Measurements from ENCODE around the gene OR10G7. TPM values are rescaled to one million over a fixed set of nuclear protein-coding genes. Genes with fewer than 3 reads are reported as not detected.
A peak's percentile ranks its signal among the peaks of the same experiment; 100 is the strongest.

OR10G7 gene, protein sequence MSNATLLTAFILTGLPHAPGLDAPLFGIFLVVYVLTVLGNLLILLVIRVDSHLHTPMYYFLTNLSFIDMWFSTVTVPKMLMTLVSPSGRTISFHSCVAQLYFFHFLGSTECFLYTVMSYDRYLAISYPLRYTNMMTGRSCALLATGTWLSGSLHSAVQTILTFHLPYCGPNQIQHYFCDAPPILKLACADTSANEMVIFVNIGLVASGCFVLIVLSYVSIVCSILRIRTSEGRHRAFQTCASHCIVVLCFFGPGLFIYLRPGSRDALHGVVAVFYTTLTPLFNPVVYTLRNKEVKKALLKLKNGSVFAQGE
- not detected in 2 replicates for total RNA-seq (2014; rRNA removed)
- polyA plus RNA-seq (2012): not detected

DNA sequence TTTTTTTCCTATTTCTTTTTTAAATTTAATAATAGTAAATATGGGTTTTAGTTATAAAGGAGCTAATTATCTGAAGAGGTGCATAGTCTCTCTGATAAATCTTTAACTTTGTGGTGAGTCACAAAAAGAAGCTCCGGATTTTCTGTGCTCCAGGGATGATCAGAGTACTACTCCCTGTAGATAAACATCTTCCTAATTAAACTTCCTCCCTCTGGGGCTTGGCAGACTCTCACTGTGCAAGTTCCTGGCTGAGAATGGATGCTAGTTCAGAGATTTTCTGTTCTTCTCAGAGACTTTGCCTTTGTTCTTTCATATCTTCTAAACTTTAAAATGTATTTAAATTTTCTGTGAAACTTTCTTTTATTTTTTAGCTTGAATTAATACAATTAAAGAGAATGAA is at the start of gene OR10G7:
OR10G7 (minus strand) TSS at position 72 of the 400 bp plus-strand sequence. CDS start 2,324 bp downstream, outside the sequence.
- DNase-seq (ENCODE audit: low read depth): no peak

DNA sequence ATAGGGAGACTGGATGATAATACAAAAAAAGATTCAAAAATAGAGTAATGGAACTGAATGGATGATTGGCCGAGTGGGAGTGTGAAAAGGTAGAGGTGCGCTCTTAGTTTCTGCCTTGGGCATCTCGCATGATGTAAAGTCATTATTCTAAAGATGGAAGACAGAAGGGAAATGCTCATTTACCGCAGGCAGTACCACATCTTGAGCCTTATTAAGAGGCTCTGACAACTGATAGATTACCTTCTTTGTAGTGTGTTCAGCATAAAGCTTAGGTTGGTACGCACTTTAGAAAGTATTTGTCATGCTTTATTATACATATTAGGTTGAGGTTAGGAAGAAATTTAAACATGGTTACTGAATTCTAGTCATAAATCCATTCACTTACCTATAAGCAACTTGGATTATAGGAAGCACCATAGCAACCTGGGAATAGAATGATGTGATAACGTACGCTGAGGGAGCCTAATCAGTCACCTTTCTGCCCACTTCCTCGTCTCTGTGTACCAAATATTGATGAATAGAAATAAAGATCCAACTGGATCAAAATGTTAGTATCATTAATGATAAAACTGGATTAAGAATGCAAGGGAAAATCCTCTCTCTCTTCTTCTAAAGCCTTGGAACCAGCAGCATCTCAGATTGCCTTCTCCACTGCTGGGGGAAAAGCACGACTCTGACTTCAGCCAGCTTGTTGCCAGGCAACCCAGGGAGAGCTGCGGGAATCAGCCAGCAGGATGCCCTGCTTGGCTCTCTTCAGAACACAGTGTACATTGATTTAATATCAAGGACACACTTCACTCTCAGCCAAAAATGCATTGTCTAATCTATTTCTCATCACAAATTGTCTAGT is 45.1 kb upstream of the OR10G7 start:
- no peak for DNase-seq (ENCODE audit: low read depth)

DNA sequence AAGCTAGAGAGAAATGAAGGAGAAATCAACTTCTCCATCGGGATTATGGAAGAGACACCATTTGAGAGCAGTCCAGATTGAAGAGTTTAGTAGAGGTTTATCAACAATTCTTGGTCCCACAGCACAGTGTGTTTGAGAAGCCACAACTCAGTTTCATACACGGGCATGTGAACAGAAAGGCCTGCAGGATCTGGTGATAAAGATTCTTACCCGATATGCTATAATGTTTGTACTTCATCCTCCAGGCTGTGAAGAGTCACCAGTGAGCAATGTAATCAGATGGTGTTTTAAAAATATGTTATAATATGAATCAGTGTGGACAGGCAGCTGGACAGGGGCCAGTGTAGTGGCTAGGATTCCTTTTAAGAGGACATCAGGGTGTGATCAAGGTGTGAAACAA is 44.5 kb upstream of the OR10G7 start:
- DNase-seq (ENCODE audit: low read depth): peak; percentile 17

DNA sequence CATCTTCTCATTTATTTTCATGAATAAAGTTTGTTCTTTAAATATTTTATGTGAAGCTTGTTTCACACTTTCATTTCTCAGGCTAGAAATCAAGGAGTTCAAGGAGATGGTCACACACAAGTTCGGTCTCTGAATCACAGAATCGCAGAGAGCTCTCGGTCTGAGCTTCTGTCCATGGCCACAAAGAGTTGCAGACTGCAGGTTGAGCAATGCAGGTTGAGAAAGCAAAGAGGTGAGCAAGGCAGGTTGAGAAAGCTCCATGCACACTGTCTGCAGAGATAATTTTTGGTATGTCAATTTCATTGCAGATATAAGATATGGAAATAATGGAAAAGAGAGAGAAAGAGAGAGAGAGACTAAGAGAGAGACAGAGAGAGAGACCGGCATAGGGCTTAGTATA is 41.2 kb upstream of the OR10G7 start:
- no peak for DNase-seq (ENCODE audit: low read depth)

DNA sequence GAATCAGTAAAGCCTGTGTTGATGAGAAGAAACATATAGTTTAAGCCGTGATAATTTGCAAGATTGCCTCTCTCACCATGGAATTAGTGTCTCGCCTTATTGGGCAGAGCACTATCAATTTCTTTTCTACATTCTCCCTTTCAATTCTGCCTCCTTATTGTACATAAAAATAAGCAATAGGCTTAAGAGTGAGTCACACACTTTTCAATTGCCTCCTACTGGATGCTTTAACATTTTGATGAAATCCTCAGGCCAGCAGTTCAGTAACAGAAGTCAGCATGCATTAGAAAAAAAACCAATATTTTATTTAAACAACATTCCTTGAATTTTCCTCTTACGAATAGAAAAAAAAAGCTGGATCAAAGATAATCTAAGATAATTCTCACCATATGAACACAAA is 40.4 kb upstream of the OR10G7 start:
- DNase-seq (ENCODE audit: low read depth): no peak

DNA sequence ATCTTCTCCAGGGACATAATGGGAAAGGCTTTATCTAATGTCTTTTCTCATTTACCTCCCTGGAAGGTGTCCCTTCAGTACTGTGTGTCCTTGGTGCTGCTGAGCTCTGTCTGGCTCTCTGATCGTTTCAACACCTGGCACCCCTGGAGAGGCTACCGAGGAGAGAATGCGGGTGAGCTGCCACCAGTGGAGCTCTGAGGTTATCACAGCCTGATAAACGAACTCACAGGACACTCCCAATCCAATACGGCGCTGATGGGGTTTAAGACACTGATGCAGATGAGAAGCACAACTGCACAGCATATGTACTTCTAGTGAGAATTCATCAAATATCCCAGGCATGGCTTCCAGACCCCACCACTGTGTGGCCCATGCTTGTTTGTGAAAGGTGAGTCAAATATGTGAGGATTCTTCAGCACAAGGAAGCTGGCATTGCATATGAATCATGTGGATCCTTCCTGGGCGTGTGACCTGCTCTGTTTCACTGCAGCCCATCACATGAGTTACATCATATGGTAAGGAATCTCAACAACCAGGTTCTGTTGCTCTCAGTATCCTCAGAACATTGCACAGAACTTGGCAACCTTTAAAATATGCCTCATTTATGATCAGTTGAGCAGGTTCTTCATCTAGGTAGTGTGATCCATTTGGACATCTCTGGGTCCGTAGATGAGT is 39.3 kb upstream of the OR10G7 start:
- DNase-seq (ENCODE audit: low read depth): no peak

DNA sequence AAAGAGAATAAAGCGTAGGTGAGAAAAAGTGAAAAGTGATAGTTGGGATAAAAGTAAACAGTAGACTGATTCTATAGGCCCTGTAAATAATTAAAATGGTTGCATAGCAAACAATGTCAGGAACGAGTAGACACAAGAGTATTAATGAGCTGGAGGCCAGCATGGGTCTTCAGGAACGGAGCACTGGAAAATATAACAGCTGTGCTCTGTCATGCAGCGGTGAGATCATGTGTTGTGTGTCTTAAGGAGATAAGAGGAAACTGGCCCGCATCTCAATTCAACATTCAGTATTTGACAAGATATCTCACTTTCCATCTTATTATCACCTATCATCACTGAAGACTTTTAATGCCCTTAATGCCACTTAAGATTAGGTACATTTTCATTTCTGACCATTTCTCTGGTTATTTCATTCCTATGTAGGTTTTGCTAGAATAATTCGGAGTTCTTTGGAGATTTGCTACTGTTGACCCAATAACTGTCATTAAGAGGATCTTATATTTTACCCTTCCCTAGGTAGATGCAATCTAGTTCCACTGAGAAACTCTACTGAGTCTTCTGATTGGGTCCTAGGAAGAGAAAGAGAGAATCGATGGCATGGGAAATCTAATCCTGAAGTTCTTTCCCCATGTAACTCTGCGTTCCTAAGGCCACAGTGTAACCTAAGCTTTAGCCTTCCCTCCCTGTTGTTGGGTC is 38.7 kb upstream of the OR10G7 start:
- no peak for DNase-seq (ENCODE audit: low read depth)

DNA sequence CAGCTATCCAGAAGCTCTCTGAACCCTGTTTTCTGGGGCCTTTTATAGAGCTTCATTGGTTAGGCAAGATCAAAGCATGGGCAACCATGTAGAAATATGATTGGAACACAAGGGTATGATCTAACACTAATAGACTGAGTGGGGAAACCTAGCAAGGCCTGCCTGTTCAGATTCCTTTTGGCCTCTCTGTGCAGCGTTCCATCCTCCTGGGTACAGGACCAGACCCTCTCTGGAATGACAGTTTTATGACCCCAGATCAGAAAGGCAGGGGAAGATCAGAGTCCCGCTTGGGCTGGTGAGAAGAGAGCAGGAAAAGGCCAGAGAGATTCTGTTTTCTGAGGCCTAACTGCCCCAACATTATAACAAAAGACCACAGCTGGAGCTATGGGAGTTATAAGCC is 37.5 kb upstream of the OR10G7 start:
- DNase-seq (ENCODE audit: low read depth): no peak

DNA sequence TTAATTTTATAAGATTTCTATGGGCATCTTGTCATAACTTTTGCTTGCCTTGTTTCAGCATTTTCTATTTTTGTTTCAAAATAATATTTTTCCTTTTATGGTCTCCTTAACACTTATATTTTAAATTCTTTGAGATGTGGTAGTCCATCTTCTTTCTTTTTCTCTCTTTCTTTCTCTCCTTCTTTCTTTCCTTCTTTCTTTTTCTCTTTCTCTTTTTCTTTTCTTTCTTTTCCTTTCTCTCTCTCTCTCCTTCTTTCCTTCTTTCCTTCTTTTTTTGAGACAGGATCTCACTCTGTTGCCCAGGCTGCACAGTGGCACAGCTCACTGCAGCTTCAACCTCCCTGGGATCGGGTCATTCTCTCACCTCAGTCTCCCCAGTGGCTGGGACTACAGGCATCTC is 36.1 kb upstream of the OR10G7 start:
- no peak for DNase-seq (ENCODE audit: low read depth)

DNA sequence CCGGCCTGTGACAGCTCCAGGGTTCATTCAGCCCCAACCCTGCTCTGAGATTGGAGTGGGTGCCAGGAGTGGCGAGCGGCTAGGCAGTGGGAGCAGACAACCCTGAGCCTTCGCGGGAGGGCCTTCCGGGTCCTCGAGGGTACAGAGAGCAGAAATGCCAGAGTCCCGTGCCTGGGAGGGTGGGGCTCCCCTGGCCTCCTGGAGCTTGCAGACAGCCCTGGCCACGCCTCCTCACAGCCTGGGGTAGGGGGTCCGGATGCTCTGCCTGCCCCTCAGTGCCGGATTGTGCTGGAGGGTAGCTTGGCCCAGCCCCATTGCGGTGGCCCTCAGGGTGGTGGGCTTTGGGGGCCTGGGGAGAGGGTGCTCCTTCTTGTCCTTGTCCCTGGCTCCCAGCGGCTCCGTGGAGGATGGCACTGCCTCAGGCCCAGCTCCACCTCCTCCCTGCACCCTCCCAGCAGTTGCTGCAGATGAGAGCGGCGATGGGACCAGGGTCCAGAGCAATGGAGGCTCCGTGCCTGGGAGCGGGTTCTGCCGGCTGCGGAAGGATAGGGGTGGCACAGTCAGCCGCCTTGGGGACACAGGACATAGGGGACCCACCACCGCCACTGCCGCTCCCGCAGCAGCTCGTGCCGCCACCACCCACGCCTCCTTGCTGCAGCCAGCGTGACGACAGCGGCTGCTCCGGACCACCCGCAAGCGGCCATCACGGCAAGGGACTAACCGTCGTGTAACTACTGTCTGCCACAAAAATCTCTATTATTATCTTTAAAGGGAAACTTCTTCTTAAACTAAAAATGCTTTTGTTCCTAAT is 34.9 kb upstream of the OR10G7 start:
- DNase-seq (ENCODE audit: low read depth): no peak

DNA sequence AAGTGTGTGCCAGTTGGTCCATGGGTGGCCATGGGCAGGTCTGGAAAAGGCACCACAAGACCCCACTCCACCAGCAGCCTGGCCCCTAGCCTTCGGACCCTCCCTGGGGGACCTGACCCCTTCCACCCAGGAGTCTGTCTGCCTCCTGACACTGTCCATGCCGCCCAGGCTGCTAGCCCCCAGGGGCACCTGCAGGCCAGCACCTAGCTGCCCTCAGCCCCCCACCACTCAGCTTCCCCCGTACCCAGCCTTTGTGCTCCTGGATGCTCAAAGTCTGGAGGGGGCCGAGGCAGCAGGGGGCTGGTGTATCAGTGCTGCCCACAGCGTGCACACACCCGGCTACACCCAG is 34.3 kb upstream of the OR10G7 start:
- no peak for DNase-seq (ENCODE audit: low read depth)

DNA sequence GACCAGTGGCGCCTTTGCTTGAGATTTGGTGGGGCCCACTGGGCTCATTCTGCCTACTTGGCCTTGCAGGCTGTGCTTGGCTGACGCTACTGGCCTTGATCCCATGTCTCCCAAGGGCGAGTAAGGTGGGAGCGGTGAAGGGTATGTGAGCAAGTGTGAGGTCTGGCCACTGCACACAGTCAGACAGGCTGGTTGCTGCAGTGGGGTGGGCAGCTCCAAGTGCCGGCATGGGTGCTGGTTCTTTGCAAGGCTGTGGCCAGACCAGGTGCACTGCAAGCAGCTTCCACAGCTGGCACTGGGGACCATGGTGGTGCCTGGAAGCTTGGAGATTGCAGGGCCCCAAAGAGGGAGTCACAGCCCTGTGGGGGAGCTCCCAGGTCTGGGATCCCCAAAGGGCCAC is 33.4 kb upstream of the OR10G7 start:
- DNase-seq (ENCODE audit: low read depth): no peak

DNA sequence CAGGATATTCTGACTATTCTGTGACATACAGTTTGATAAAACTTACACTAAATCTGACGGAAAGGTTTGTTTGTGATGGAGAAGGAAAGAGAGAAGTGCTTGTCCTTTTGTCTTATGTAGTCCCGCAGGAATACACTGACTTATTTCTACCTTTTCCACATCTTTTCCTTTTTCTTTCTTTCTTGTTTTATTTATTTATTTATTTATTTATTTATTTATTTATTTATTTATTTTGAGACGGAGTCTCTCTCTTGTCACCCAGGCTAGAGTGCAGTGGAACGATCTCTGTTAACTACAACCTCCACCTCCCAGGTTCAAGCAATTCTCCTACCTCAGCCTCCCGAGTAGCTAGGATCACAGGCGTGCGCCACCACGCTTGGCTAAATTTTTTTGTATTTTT is 31.0 kb upstream of the OR10G7 start:
- DNase-seq (ENCODE audit: low read depth): no peak

DNA sequence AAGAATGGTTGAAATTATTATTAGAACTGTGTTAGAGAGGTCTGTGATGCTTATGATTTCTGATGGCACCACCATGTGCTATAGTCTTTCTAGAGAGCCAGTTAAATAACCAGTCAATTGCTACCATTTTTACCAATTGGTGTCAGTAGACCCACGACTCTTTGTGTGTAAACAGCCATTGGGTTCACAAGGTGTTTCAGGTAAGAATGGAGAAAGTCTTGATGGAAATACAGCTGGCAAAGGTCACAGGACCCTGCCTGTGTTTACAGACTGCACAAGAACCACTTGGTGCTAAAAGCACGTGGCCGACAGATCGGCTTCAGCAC is 30.5 kb upstream of the OR10G7 start:
- DNase-seq (ENCODE audit: low read depth): no peak

DNA sequence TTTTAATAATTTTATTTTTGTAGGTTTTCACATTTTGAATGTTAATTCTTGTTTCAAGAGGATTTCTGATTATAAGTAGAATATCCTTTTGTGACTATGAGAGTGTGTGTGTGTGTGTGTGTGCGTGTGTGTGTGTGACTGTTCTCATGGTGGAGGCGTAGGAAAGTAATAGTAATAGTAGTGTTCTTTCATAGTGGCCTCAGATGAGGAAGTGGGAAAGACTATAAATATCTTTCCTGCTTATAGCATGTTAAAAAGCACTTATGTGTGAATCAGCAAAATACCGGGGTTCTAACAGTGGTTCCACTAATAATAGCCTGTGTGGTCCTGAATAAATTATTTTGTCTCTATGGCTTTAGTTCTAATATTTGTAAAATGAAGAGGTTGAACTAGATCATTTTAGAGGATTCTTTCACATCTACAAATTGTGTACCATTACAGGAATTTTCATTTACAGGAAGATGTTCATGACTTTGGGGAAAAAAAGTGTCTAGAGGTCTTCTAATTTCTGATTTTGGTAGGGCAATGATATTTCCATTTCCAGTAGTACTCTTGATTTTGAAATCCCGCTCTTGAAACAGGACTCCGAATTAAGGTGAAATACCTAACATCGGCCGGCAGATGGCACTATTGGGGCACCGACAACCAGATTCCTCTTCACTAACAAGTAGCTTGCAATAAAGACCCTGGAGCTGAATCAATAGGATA is 29.9 kb upstream of the OR10G7 start:
- peak; percentile 55 for DNase-seq (ENCODE audit: low read depth)

DNA sequence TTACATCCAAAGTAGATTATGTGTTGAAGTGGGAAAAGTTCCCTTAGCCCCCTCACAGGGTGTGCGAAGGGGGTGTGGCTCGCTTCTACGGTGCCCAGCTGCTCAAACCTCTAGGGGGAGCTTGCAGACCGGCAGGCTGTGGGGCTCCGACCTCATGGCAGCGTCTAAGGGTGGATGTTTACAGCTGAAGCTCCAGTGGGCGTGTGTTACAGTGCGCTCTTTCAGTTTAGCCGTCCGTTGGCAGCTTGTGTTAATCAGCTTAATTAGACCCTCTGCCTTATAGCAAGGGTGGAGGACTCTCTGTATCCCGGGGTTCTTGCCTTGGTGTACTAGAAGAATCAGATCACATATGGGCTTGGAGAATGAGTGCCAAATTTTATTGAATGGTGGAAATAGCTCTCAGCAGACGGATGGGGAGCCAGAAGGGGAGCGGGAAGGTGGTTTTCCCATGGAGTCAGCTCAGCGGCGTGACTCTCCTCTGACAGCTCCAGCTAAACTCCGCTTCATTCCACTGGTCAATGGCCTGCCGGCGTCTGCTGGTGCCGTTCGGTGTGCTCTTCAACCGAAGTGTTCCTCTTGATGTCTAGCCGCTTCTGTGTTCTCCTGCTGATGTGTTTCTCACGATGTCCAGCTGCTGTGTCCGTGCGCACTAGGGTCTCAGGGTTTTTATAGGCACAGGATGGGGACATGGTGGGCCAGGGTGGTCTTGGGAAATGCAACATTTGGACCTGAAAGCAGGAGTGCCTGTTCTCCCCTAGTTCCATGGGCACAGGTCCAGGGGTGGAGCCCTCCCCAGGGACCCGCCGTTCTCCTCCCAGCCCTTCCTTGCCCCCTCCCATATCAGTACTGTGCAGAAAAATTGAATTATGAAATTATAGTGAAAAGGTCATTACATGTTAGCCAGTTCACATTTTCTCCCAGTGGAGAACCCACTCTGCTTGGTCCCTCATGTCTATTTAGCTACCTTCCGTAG is 28.6 kb upstream of the OR10G7 start:
- peak; percentile 54 for DNase-seq (ENCODE audit: low read depth)

DNA sequence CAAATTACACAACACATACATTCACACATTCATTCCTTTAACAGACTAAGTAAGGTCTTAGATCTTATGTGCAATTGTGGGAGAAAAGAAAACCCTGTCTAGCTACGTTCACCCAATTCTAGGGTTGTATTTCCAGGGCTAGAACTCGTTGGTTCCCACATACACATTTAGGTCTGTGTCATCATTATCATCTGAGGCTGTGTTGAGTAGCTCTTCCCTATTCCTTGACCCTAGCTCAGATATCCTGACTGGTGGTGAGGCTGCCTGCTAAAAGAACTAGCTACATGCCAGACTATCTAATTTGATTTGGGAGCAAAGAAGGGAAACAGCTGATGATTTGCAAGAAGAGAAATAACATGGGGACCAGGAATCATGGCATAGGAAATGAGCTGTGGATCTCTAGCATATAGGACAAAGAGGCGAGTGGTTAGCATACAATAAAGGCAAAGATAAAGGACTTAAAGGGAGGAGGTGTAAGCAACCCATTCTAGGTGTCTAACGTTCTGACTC is 27.5 kb upstream of the OR10G7 start:
- no peak for DNase-seq (ENCODE audit: low read depth)

DNA sequence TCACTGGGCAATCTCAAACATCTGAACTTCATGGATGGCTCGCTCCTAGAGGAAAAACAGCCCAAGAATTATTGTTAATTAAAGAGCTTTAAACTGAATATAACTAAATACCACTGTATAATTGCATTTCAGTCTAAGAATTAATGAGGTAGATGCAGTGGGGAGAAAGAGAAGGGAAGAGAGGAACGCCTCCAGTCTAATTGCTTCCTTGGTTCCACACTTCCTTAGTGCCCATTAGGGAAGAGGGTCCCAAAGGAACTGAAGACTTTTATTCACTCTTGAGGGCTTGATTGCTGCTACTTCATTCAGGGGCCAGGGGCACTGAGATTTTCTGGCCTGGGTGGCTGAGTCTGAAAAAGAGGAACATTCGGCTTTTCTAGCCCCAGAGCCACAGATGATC is 11.8 kb upstream of the OR10G7 start:
- DNase-seq (ENCODE audit: low read depth): no peak

DNA sequence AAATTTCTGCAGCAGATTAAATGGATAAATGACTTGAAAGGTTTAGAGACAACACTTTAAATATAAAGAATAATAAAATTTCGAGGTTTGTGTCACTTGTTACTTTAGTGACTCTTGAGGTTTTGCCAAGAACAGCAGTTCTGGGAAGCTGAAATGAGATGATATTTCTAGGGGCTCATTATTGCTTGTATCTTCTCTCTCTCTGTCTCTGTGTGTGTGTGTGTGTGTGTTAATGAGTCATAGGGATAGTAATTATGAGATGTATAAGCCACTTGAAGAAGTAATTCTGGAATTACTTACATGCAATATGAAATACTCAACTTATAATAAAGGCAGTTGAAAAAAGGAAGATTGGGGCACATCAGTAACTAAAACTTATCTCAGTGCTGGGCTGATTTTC is 9.6 kb upstream of the OR10G7 start:
- no peak for DNase-seq (ENCODE audit: low read depth)
